ENCODE data around the gene POMGNT1.

Gene POMGNT1

GRCh38 chr1:46218443-46218842, 20.2 kb upstream of the POMGNT1 start:
- Histone ChIP-seq H3K4me3 (ENCODE audit: insufficient read depth, low read length, poor library complexity, severe bottlenecking) (no peak overlapping the region), H4K20me1 (ENCODE audit: low read depth, low read length) (no peaks in the 10 kb centered on the region), H3K4me2 (ENCODE audit: low read depth, low read length, poor library complexity, severe bottlenecking) (no peak overlapping the region), H3F3A (ENCODE audit: insufficient read depth) (no peaks in the 10 kb centered on the region), H3K27ac (ENCODE audit: low read depth, low read length) (no peak overlapping the region), H3K27me3 (ENCODE audit: low read length) (no peaks in the 10 kb centered on the region), H3K9ac (ENCODE audit: low read length) (no peak overlapping the region), H3K9me2 (replicated peaks; ENCODE audit: insufficient read depth, low read length) (no peaks in the 10 kb centered on the region), H3K79me2 (ENCODE audit: insufficient read depth, low read length) (no peaks in the 10 kb centered on the region), H3K36me3 (ENCODE audit: low read length) (no peaks in the 10 kb centered on the region), H3K9me3 (ENCODE audit: insufficient read depth, low read length) (no peaks in the 10 kb centered on the region), H2AFZ (ENCODE audit: low read depth, low read length, severe bottlenecking) (no peak overlapping the region)
- no peak for TF ChIP-seq CTCF (IDR thresholded peaks at IDR 0.05; ENCODE audit: insufficient read depth, low read length, poor library complexity, severe bottlenecking)
- no peak for TF ChIP-seq EZH2phosphoT487 (conservative IDR thresholded peaks at IDR 0.05; ENCODE audit: low read length)

DNA sequence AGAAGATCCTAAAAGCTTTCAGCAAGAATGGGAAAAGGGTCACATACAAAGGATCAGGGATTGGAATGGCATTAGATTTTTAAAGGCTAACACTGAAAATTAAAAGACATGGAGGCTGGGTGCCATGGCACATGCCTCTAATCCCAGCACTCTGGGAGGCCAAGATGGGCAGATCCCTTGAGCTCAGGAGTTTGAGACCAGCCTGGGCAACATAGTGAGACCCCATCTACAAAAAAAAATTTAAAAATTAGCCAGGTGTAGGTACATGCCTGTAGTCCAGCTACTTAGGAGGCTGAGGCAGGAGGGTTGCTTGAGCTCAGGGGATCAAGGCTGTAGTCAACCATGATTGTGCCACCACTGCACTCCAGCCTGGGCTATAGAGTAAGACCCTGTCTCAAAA, 17.3 kb upstream of the POMGNT1 start:
- Histone ChIP-seq H3K4me3 (ENCODE audit: insufficient read depth, low read length, poor library complexity, severe bottlenecking) (no peak overlapping the region), H3K9me2 (replicated peaks; ENCODE audit: insufficient read depth, low read length) (no peaks in the 10 kb centered on the region), H3K36me3 (ENCODE audit: low read length) (no peaks in the 10 kb centered on the region), H4K20me1 (ENCODE audit: low read depth, low read length) (no peaks in the 10 kb centered on the region), H3K27me3 (ENCODE audit: low read length) (no peaks in the 10 kb centered on the region), H3K9me3 (ENCODE audit: insufficient read depth, low read length) (no peaks in the 10 kb centered on the region), H2AFZ (ENCODE audit: low read depth, low read length, severe bottlenecking) (no peak overlapping the region), H3K79me2 (ENCODE audit: insufficient read depth, low read length) (no peaks in the 10 kb centered on the region), H3F3A (ENCODE audit: insufficient read depth) (no peaks in the 10 kb centered on the region), H3K9ac (ENCODE audit: low read length) (no peak overlapping the region), H3K4me2 (ENCODE audit: low read depth, low read length, poor library complexity, severe bottlenecking) (no peak overlapping the region), H3K27ac (ENCODE audit: low read depth, low read length) (no peak overlapping the region)
- TF ChIP-seq EZH2phosphoT487 (conservative IDR thresholded peaks at IDR 0.05; ENCODE audit: low read length) = no peak
- TF ChIP-seq CTCF (IDR thresholded peaks at IDR 0.05; ENCODE audit: insufficient read depth, low read length, poor library complexity, severe bottlenecking) = no peak

- Histone ChIP-seq H3K9me3 (ENCODE audit: insufficient read depth, low read length) (no peaks in the 10 kb centered on the region), H3K79me2 (ENCODE audit: insufficient read depth, low read length) (no peaks in the 10 kb centered on the region), H4K20me1 (ENCODE audit: low read depth, low read length) (no peaks in the 10 kb centered on the region), H3K27ac (ENCODE audit: low read depth, low read length) (no peak overlapping the region), H3K36me3 (ENCODE audit: low read length) (no peaks in the 10 kb centered on the region), H2AFZ (ENCODE audit: low read depth, low read length, severe bottlenecking) (no peak overlapping the region), H3K9me2 (replicated peaks; ENCODE audit: insufficient read depth, low read length) (no peaks in the 10 kb centered on the region), H3K4me3 (ENCODE audit: insufficient read depth, low read length, poor library complexity, severe bottlenecking) (no peak overlapping the region), H3K4me2 (ENCODE audit: low read depth, low read length, poor library complexity, severe bottlenecking) (no peak overlapping the region), H3K27me3 (ENCODE audit: low read length) (no peaks in the 10 kb centered on the region), H3F3A (ENCODE audit: insufficient read depth) (no peaks in the 10 kb centered on the region), H3K9ac (ENCODE audit: low read length) (no peak overlapping the region)
- TF ChIP-seq EZH2phosphoT487 (conservative IDR thresholded peaks at IDR 0.05; ENCODE audit: low read length) (no peak), CTCF (IDR thresholded peaks at IDR 0.05; ENCODE audit: insufficient read depth, low read length, poor library complexity, severe bottlenecking) (no peak)
Observed at GRCh38 chr1:46211051-46211450, 12.8 kb upstream of the POMGNT1 start.

DNA sequence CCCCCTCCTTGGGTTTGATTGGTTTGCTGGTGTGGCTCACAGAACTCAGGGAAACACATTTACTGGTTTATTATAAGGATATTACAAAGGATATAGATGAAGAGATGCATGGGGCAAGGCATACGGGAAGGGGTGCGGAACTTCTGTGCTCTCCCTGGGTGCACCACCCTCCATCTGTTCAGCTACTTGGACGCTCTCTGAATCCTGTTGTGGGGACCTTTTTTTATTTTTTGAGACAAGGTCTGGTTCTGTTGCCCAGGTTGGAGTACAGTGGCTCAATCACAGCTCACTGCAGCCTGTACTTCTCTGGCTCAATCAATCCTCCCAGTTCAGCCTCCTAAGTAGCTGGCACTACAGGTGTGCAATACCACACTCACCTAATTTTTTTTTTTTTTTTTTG, 12.3 kb upstream of the POMGNT1 start:
- Histone ChIP-seq H3K79me2 (ENCODE audit: insufficient read depth, low read length) (no peaks in the 10 kb centered on the region), H3K27me3 (ENCODE audit: low read length) (no peaks in the 10 kb centered on the region), H3K27ac (ENCODE audit: low read depth, low read length) (no peak overlapping the region), H3K36me3 (ENCODE audit: low read length) (no peaks in the 10 kb centered on the region), H3K4me2 (ENCODE audit: low read depth, low read length, poor library complexity, severe bottlenecking) (no peak overlapping the region), H3K9ac (ENCODE audit: low read length) (no peak overlapping the region), H3F3A (ENCODE audit: insufficient read depth) (no peaks in the 10 kb centered on the region), H3K9me2 (replicated peaks; ENCODE audit: insufficient read depth, low read length) (no peaks in the 10 kb centered on the region), H4K20me1 (ENCODE audit: low read depth, low read length) (no peaks in the 10 kb centered on the region), H3K9me3 (ENCODE audit: insufficient read depth, low read length) (no peaks in the 10 kb centered on the region), H2AFZ (ENCODE audit: low read depth, low read length, severe bottlenecking) (no peak overlapping the region), H3K4me3 (ENCODE audit: insufficient read depth, low read length, poor library complexity, severe bottlenecking) (no peak overlapping the region)
- TF ChIP-seq EZH2phosphoT487 (conservative IDR thresholded peaks at IDR 0.05; ENCODE audit: low read length) (no peak), CTCF (IDR thresholded peaks at IDR 0.05; ENCODE audit: insufficient read depth, low read length, poor library complexity, severe bottlenecking) (no peak)
